Gastroesophageal sphincter (tissue), 3 donors: ENCODE measurements around the gene PCP2.

ENCODE experiments used
- CTCF ChIP-seq, 4 experiments: fragments of 200-600 bp in 2 of 4; fragments of 450-650 bp in 2 of 4; sonication (generic) in 1 of 4; IDR thresholded peaks; one replicate each; pipeline ENCODE4 v1.5.1; 2017 to 2019; ENCODE audit warnings: antibody characterized with exemption in 4 of 4, mild to moderate bottlenecking in 2 of 4, moderate library complexity in 2 of 4
- EP300 ChIP-seq: sonication (generic); formaldehyde crosslinking; IDR thresholded peaks from one replicate; pipeline ENCODE4 v1.6.1; 2017; ENCODE audit warnings: antibody characterized with exemption, mild to moderate bottlenecking
- POLR2A ChIP-seq, 2 donors: fragments of 450-650 bp; IDR thresholded peaks; one replicate each; pipeline ENCODE4 v1.6.1; 2017; ENCODE audit warnings: antibody characterized with exemption in 2 of 2, mild to moderate bottlenecking in 2 of 2, moderate library complexity in 1 of 2

DNA sequence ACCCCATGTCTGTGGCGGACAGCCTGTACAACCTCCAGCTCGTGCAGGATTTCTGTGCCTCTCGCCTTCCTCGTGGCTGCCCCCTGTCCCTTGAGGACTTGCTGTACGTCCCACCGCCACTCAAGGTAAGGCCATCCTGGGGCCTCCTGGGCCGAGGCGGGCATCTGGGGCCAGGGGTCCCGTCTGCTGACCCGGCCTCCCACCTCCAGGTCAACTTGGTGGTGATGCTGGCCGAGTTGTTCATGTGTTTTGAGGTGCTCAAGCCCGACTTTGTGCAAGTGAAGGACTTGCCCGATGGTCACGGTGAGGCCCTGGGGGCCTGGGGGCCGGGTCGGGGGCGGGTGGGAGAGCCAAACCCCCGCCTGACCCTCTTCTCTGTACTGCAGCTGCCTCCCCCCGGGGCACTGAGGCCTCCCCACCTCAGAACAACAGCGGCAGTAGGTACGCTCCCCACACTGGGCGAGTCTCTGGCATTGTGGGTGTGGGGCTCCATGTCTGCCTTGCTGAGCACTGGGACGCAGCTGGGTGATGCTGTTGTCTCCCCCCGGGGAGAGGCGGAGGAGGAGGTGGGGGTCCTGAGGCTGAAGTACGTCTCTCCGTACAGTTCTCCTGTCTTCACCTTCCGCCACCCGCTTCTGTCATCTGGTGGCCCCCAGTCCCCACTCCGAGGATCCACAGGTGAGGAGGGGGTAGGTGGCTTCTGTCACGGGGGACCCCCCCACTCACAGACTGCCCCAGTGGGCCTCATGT is 22.9 kb downstream of the PCP2 start:
- no peak for TF ChIP-seq CTCF (IDR thresholded peaks at IDR 0.05)
- no peak for TF ChIP-seq POLR2A (IDR thresholded peaks at IDR 0.05)
- TF ChIP-seq EP300: no peak
